GM21367 (cell line): ENCODE data around the gene SLCO3A1.

ENCODE experiments used
- ATAC-seq: cut with Tn5 transposase; IDR thresholded peaks from one replicate; pipeline ENCODE4 v1.9.1; 2021; ENCODE audit not compliant: unreplicated experiment

The SLCO3A1 gene

DNA sequence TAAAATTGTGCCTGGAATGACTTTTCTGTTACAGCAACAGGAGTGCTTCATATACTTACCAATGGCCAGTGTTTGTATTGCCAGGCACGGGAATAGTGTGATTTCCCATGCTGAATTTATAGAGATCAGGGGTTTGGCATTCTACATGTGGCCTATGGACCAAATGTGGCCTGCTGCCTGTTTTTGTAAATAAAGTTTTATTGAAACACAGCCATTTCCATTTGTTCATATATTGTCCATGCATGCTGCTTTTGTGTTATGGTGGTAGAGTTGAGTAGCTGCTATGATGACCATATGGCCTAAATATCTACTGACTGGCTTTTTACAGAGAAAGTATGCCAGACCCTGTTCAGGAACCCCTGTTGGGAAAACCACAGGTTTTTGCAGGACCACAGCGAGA, 55.6 kb downstream of the SLCO3A1 start:
- ATAC-seq: no peak

DNA sequence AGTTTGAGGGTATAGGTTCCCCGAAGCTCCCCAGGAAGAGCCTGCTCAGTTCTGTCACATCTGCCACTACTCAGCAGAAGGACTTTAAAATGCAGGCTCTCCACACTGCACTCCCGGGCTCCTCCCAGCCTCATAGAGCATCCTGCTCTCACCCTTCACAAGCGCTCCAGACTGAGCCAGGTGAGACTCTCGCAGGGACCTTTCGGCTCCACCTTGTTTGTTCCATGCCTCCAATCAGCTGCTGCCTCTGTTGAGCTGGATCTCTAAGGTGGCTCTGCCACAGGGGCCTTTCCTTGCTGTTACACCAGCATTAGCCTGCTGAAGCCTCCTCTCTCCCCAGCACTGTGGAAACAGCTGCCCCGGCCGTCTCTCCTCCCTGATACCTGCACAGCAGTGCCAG, 56.1 kb downstream of the SLCO3A1 start:
- ATAC-seq: no peak

- ATAC-seq: no peak
These were observed 58.3 kb downstream of the SLCO3A1 start for GRCh38 chr15:91911844-91912243.

GRCh38 chr15:91912336-91912735, 58.8 kb downstream of the SLCO3A1 start:
- no peak for ATAC-seq

DNA sequence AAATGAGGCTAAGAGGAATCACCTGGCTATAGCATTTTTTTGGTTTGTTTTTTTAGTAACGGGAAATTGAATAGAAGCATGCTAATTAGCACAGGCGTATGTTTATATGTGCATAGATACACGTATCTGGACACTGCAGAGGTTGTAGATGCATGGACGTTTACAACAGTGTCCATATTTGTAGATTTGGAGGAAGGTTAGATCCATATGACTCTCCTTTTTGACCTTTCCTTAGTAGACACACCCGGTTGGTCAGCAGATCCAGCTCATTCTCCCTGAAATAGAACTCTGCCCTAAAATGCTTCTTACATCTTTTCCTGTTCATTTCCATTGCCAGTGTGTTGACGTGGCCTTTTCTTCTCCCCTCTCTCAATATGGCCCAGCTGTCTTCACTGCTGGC, 60.1 kb downstream of the SLCO3A1 start:
- ATAC-seq: no peak

DNA sequence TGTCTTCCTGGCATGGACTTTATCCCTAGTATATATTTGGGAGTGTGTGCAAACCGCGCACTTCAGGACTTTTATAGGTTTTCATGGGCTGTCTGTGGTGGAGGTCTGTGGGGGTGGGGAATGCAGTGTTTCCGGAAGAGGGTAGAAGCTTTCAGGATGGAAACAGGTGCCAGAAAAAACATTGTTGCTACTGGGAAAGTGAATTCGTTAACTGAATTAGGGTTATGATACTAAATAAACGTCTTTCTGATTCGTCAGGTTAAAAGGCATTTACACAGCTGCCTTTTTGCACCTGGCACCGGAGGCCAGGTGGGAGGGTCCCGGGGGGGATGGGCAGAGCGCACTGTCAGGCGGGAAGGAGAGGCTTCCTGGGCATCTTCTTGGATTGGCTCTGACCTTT, 62.1 kb downstream of the SLCO3A1 start:
- no peak for ATAC-seq

- no peak for ATAC-seq
These were observed 62.5 kb downstream of the SLCO3A1 start for GRCh38 chr15:91916051-91916450.

GRCh38 chr15:91917686-91918360, 64.3 kb downstream of the SLCO3A1 start:
- no peak for ATAC-seq

DNA sequence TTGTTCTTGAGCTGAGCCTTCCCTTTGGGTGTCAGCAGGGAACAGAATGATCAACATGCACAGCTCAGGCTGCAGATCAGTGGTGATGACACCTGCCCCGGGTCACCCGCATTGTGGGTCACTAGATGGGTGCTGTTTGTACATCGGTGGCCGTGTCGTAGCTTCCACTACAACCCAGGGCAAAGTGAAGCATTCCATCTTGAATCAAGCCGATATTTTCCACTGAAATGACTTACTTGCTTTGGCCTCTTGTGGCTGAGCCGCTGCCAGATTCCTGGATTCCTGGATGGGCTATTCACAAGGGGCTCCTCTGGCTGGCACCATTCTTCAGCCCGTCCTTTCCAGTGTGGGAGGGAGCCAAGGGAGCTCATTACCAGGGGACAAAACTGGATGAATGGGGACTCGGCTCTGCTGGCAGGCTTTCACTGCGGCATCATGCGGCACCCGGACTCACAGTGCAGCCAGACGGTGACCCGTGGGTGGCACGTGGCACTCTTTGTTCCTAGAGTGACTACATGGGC, 65.6 kb downstream of the SLCO3A1 start:
- ATAC-seq: no peak

GRCh38 chr15:91921188-91921842, 67.8 kb downstream of the SLCO3A1 start:
- no peak for ATAC-seq

DNA sequence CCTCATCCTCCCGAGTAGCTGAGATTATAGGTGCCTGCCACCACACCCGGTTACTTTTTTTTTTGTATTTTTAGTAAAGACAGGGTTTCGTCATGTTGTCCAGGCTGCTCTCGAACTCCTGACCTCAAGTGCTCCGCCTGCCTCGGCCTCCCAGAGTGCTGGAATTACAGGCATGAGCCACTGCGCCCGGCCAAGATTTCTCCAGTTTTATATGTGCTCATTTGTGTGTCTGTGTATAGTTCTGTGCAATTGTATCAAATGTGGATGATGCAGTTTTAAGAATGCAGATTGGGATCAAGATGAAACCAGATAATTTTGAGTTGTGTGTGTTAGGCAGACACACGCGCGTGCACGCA, 68.3 kb downstream of the SLCO3A1 start:
- ATAC-seq: no peak

DNA sequence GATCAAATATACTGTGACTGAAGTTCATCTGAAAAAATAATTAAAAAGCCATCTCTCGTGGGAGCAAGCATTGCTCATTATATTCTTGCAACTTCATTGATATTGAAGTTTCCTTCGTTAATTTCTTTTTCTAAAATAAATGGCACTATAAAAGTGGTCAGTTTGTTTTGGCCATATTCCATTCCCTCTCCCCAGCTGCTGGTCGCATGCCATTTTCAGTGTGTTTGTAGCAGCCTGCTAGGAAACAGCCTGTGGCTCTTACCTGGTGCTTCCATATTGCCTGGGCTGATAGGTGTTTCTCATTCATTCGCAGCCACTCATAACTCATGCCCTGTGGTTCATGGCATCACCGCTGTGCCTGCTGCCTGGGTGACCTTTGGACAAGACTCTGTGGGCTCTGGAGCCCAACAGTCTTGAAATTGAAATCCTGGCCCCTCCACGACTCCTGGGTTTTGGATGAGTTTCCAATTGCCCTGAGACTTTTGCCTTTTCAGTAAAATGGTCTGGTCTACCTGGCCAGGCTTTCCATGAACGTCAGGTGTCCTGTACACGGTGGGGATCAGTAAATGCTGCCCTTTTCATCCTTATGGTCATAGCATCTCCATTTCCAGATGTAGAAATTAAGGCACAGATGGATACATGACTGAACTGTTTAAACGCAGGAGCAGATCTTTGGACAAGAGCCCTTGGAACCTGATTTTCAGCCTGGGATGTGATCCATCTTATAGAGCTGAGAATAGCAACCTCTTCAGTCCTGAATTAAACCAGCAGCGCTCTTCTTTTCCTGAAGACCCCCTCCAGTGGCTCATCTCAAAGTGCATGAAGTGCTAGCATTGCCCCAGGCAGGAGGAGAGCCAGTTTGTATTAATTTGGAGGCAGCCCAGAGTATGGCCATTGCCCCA, 69.4 kb downstream of the SLCO3A1 start:
- no peak for ATAC-seq

DNA sequence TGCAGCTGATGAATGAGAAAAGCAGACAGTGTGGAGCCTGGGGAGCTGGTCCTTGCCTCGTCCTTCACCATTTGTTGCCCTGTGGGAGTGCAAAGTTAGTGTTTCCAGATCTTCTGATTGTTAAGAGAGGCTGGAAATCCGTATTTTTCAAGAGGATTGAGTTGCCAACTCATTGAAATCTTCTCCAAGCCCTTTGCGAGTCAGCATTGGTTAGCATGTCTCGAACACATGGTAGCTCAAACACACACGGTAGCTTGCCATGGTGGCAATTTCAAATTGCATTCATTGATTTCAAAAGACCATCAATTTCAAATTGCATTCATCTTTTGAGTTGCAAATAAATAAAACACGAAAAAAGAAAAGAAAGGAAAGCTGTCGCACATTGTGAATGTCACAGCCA, 70.7 kb downstream of the SLCO3A1 start:
- ATAC-seq: no peak

DNA sequence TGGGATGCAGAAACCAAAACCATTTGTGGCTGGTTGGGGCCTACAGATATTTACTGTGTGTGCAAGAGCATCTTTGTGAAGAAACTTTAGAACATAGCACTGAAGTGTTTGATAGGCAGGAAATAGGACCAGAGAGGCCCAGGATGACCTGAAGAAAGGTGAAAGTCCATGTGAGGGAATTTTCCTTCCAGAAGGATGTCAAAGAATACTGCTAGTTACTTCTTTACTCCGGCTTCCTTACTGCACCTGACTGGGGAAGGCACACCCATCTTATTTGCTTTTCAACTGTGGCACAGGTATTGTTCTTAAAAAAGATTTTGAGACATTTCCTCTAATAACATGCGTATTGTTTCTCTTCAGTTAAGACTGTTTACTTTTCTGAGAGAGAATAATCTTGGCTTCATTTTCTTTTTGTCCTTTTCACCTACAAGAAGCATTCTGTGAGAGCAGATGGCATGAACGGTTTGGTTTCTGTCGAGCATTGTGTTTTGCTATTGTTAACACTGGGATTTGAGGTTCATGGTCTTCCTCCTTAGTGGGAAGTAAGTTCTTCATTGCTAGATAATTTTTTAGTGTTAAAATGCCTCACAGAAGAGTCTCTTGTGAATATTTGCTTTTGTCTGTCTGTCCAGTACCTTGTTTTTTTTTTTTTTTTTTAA, 71.5 kb downstream of the SLCO3A1 start:
- ATAC-seq: no peak

GRCh38 chr15:91925794-91926193, 72.3 kb downstream of the SLCO3A1 start:
- ATAC-seq: no peak

GRCh38 chr15:91926908-91927270, 73.4 kb downstream of the SLCO3A1 start:
- no peak for ATAC-seq

DNA sequence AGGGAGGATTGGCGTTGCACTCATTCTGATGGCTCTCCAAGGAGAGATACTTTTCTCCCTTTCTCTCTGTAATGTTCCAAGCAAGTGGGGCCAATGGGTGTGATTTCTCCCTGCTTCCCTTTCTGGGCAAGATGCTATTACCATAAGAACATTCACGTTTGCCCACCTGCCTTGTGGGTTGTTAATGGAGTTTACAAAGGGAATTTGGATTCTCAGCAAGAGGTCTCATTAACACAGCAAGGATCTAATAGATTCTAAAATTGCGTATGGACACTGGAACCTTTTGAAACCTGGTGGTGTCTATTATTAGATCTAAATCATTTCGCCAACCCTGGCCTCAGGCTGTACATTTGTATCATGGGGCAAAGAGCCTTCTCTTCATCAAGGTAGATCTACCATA, 74.1 kb downstream of the SLCO3A1 start:
- no peak for ATAC-seq

DNA sequence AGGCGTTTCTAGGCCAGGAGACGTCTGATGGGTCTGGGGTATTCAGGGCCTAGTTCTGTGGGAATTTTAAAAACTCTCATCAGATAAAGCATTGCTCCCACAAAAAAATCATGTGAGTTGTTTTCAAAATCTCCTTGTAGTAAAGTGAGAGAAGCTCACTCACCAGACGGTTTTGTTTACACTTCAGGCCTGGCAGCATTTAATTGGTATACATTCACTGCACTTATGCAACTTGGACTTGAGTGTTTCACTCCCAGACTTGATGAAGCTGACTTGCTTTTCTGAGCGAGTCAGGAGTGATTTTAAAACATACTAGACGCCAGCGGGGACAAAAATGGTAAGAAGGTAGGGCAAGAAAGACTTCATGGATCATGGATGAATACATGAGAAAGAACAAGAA, 75.2 kb downstream of the SLCO3A1 start:
- ATAC-seq: no peak

- ATAC-seq: no peak
These were observed 76.0 kb downstream of the SLCO3A1 start for GRCh38 chr15:91929509-91929908.

DNA sequence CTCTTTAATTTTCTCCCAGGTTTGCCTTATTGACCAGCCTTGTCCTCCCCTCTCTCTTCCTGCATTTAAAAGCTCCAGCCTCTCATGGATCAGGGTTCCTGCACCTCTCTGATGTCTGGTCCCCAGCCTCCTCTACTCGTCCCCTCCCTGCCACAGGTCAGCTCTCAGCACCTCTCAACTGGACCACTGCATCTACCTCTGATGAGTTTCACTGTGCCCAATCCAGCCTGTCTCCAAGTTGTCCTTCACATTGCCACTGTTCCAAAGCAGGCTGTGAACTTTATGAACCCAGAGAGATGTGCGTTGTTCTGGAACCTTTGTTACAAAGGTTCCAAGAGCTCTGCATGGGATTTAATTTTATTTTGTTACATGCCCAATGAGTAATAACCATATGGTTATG, 76.6 kb downstream of the SLCO3A1 start:
- ATAC-seq: no peak

DNA sequence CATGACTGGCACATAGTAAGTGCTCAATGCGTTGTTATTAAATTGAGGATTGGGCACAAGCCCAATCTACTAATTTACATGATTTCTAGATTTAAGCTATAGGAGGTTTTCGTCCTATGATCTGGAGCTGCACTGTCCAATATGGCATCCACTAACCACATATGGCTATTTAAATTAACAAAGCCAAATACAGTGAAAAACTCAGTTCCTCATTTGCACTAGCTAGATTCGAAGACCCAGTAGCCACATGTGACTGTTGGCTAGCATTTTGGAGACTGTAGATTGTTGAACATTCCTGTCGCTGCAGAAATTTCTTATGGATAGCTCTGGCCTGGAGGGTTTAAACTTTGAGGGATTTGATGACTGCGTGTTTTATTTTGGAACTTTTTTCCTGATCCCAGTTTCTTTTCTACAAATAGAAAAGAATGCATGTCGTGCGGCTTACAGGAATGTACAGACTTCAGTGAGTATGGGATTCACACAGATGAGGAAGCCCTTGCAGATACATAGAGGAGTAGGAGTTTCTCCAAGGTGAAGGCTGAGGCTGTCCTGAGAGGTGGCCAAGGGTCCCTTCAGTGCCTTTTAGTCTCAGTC, 82.8 kb downstream of the SLCO3A1 start:
- ATAC-seq: no peak
